Hepatocyte (in vitro differentiated cells): ENCODE results near the gene CAAP1. TPM values are rescaled to one million over a fixed set of nuclear protein-coding genes. Genes with fewer than 3 reads are reported as not detected.

Experiments
- DNase-seq: peaks from one replicate; pipeline ENCODE4 v3.0.0-alpha.2; 2016; ENCODE audit warnings: low spot score
- H2AFZ ChIP-seq: fragments of 200-600 bp; sonication (generic); 2 replicates; pipeline ENCODE4 v1.6.0; 2016; ENCODE audit warnings: antibody characterized with exemption, mild to moderate bottlenecking
- H3K27ac ChIP-seq: fragments of 200-600 bp; sonication (generic); 2 replicates; pipeline ENCODE4 v1.5.1; 2016; ENCODE audit warnings: mild to moderate bottlenecking
- H3K27me3 ChIP-seq: fragments of 200-600 bp; sonication (generic); 2 replicates; pipeline ENCODE4 v1.6.1; 2016
- H3K36me3 ChIP-seq: fragments of 200-600 bp; sonication (generic); replicated peaks from 2 replicates; pipeline ENCODE4 v1.5.1; 2016; ENCODE audit warnings: low read depth; ENCODE audit not compliant: insufficient read depth
- H3K4me1 ChIP-seq: fragments of 200-600 bp; sonication (generic); 2 replicates; pipeline ENCODE4 v1.5.1; 2016; ENCODE audit warnings: mild to moderate bottlenecking, moderate library complexity; ENCODE audit not compliant: insufficient read depth
- H3K4me2 ChIP-seq: fragments of 200-600 bp; sonication (generic); 2 replicates; pipeline ENCODE4 v1.6.0; 2016
- H3K4me3 ChIP-seq: fragments of 200-600 bp; sonication (generic); 2 replicates; pipeline ENCODE4 v1.5.1; 2016; ENCODE audit warnings: mild to moderate bottlenecking
- H3K79me2 ChIP-seq: fragments of 200-600 bp; sonication (generic); 2 replicates; pipeline ENCODE4 v1.6.0; 2017; ENCODE audit warnings: mild to moderate bottlenecking
- H3K9me2 ChIP-seq: fragments of 200-600 bp; sonication (generic); replicated peaks from 2 replicates; pipeline ENCODE4 v1.6.0; 2017; ENCODE audit warnings: mild to moderate bottlenecking; ENCODE audit not compliant: insufficient read depth
- H3K9me3 ChIP-seq: fragments of 200-600 bp; sonication (generic); 2 replicates; pipeline ENCODE4 v1.5.1; 2016; ENCODE audit warnings: low read depth, mild to moderate bottlenecking
- H4K20me1 ChIP-seq: fragments of 200-600 bp; sonication (generic); 2 replicates; pipeline ENCODE4 v1.6.0; 2016; ENCODE audit warnings: mild to moderate bottlenecking; ENCODE audit not compliant: insufficient read depth, poor library complexity, severe bottlenecking
- CTCF ChIP-seq: fragments of 200-600 bp; sonication (generic); IDR thresholded peaks from 2 replicates; pipeline ENCODE4 v1.5.1; 2016; ENCODE audit warnings: antibody characterized with exemption, mild to moderate bottlenecking; ENCODE audit not compliant: poor library complexity
- EZH2 ChIP-seq: fragments of 200-600 bp; sonication (generic); IDR thresholded peaks from 2 replicates; pipeline ENCODE4 v1.6.1; 2016; ENCODE audit warnings: antibody characterized with exemption, mild to moderate bottlenecking, borderline replicate concordance
- EZH2phosphoT487 ChIP-seq: fragments of 200-600 bp; sonication (generic); IDR thresholded peaks from one replicate; pipeline ENCODE4 v1.6.1; 2018; ENCODE audit warnings: antibody characterized with exemption, mild to moderate bottlenecking, low read depth, moderate library complexity; ENCODE audit not compliant: unreplicated experiment, severe bottlenecking
- WGBS: methylation state at CpG from one replicate; pipeline ENCODE4 v1.1.6; 2016; ENCODE audit warnings: low lambda C conversion rate; ENCODE audit errors: missing lambda C conversion rate; 5-methylcytosine and 5-hydroxymethylcytosine counted together
- polyA plus RNA-seq: library from polyadenylated mRNA; unstranded; fragments of >200 nt; fragmentation: Nextera tagmentation; extraction: Ambion mirVana; gene quantifications from 2 replicates; pipeline ENCODE4 v1.2.1, GENCODE V29; 2016
- total RNA-seq: library from RNA; depleted of rRNA; stranded (reverse); fragments of >200 nt; gene quantifications from 2 replicates; pipeline ENCODE4 v1.2.3, GENCODE V29; 2014

Gene CAAP1
- total and polyA plus RNA-seq, 2 experiments from 2014 or later, result 21.2 to 39.8 TPM

- Histone ChIP-seq H3K4me3 (no peak overlapping the region), H3K27me3 (no peaks in the 10 kb centered on the region), H3K4me2 (no peak overlapping the region), H3K4me1 (no peaks in the 10 kb centered on the region), H3K27ac (no peak overlapping the region), H4K20me1 (no peaks in the 10 kb centered on the region), H3K9me3 (peaks cover 6% of the 10 kb centered on the region), H3K36me3 (no peaks in the 10 kb centered on the region), H2AFZ (no peak overlapping the region), H3K9me2 (no peaks in the 10 kb centered on the region), H3K79me2 (peaks cover 96% of the 10 kb centered on the region)
- 98% methylated on average over 3 of the region's 3 CpGs for WGBS
- no peak for DNase-seq
- TF ChIP-seq EZH2phosphoT487 (no peak), EZH2 (no peak), CTCF (no peak)
Measured at GRCh38 chr9:26937816-26938371, 45.3 kb upstream of the CAAP1 start.

- H3K9me2 ChIP-seq, result no peaks in the 10 kb centered on the region
- no peak for DNase-seq
- no peaks in the 10 kb centered on the region for H3K36me3 ChIP-seq
- H3K4me1 ChIP-seq, result no peaks in the 10 kb centered on the region
- H3K27me3 ChIP-seq, result no peaks in the 10 kb centered on the region
- H3K27ac ChIP-seq, result peak overlapping the region; percentile 21
- no peaks in the 10 kb centered on the region for H4K20me1 ChIP-seq
- peaks cover 6% of the 10 kb centered on the region for H3K9me3 ChIP-seq
- no peak overlapping the region for H2AFZ ChIP-seq
- TF ChIP-seq CTCF (no peak), EZH2 (no peak), EZH2phosphoT487 (no peak)
- no peak overlapping the region for H3K4me3 ChIP-seq
- H3K4me2 ChIP-seq, result no peak overlapping the region
- H3K79me2 ChIP-seq, result peaks cover 86% of the 10 kb centered on the region
Measured at GRCh38 chr9:26935847-26936246, 43.2 kb upstream of the CAAP1 start.

GRCh38 chr9:26928902-26929495 lies 36.4 kb upstream of the CAAP1 start:
- DNase-seq, result no peak
- TF ChIP-seq EZH2 (no peak), EZH2phosphoT487 (no peak), CTCF (no peak)

More at GRCh38 chr9:26928902-26929495, 36.4 kb upstream of the CAAP1 start:
- no peaks in the 10 kb centered on the region for H3K27me3 ChIP-seq
- H3K9me2 ChIP-seq, result no peaks in the 10 kb centered on the region
- 96% methylated on average over 8 of the region's 8 CpGs for WGBS
- peaks cover 19% of the 10 kb centered on the region for H3K79me2 ChIP-seq
- H3K4me2 ChIP-seq, result no peak overlapping the region
- no peaks in the 10 kb centered on the region for H4K20me1 ChIP-seq
- no peaks in the 10 kb centered on the region for H3K9me3 ChIP-seq
- no peak overlapping the region for H3K4me3 ChIP-seq
- H3K36me3 ChIP-seq, result no peaks in the 10 kb centered on the region
- no peaks in the 10 kb centered on the region for H3K4me1 ChIP-seq
- no peak overlapping the region for H3K27ac ChIP-seq
- H2AFZ ChIP-seq, result no peak overlapping the region
